NCI-H774 (cell line): ENCODE measurements around the gene SRGAP1.
"Not testable (repeated sequence)": the region's sequence is repeated elsewhere in the genome, so short reads cannot be mapped to it uniquely, and the experiment has no call there.

ENCODE experiments used
- DNase-seq: peaks from one replicate; lab custom pipeline; 2025; lab: John Stamatoyannopoulos, UW

The SRGAP1 gene

GRCh38 chr12:64122154-64122553 is 277.7 kb downstream of the SRGAP1 start:
- DNase-seq = no peak

- DNase-seq = no peak
Measured at GRCh38 chr12:64122995-64123394, 278.5 kb downstream of the SRGAP1 start.

- no peak for DNase-seq
Measured at GRCh38 chr12:64123448-64123847, 278.9 kb downstream of the SRGAP1 start.

GRCh38 chr12:64124511-64125197 is 280.2 kb downstream of the SRGAP1 start:
- no peak for DNase-seq

GRCh38 chr12:64125913-64126312 is 281.4 kb downstream of the SRGAP1 start:
- no peak for DNase-seq

- DNase-seq = no peak
Measured at GRCh38 chr12:64127811-64128210, 283.3 kb downstream of the SRGAP1 start.

- DNase-seq = no peak
Measured at GRCh38 chr12:64128366-64128765, 283.9 kb downstream of the SRGAP1 start.

- DNase-seq = not testable (repeated sequence)
Measured at GRCh38 chr12:64130476-64130875, 286.0 kb downstream of the SRGAP1 start.

- not testable (repeated sequence) for DNase-seq
Measured at GRCh38 chr12:64131456-64131855, 287.0 kb downstream of the SRGAP1 start.

GRCh38 chr12:64132672-64133071 is 288.2 kb downstream of the SRGAP1 start:
- DNase-seq = not testable (repeated sequence)

- no peak for DNase-seq
Measured at GRCh38 chr12:64137117-64137516, 292.6 kb downstream of the SRGAP1 start.

GRCh38 chr12:64139021-64139420 is 294.5 kb downstream of the SRGAP1 start:
- no peak for DNase-seq

- DNase-seq = no peak
Measured at GRCh38 chr12:64142382-64142781, 297.9 kb downstream of the SRGAP1 start.

- DNase-seq = no peak
Measured at GRCh38 chr12:64142784-64143183, 298.3 kb downstream of the SRGAP1 start.

- DNase-seq = no peak
Measured at GRCh38 chr12:64145226-64145625, 300.7 kb downstream of the SRGAP1 start.

- DNase-seq = no peak
Measured at GRCh38 chr12:64147011-64147631, 302.6 kb downstream of the SRGAP1 start.

GRCh38 chr12:64147875-64148274 is 303.4 kb downstream of the SRGAP1 start:
- no peak for DNase-seq

GRCh38 chr12:64154677-64155076 is 310.2 kb downstream of the SRGAP1 start:
- no peak for DNase-seq

- DNase-seq = no peak
Measured at GRCh38 chr12:64157110-64157509, 312.6 kb downstream of the SRGAP1 start.

GRCh38 chr12:64160021-64160710 is 315.7 kb downstream of the SRGAP1 start:
- no peak for DNase-seq

- DNase-seq = no peak
Measured at GRCh38 chr12:64160711-64161060, 316.2 kb downstream of the SRGAP1 start.

- not testable (repeated sequence) for DNase-seq
Measured at GRCh38 chr12:64166606-64167005, 322.1 kb downstream of the SRGAP1 start.

- not testable (repeated sequence) for DNase-seq
Measured at GRCh38 chr12:64167041-64167440, 322.5 kb downstream of the SRGAP1 start.
